GM21515 (cell line): ENCODE results near the gene RIMKLB.
"Not testable (repeated sequence)": the region's sequence is repeated elsewhere in the genome, so short reads cannot be mapped to it uniquely, and the experiment has no call there.

Experiments used
- ATAC-seq: cut with Tn5 transposase; IDR thresholded peaks from one replicate; pipeline ENCODE4 v1.9.1; 2021; ENCODE audit not compliant: unreplicated experiment

The RIMKLB gene

DNA sequence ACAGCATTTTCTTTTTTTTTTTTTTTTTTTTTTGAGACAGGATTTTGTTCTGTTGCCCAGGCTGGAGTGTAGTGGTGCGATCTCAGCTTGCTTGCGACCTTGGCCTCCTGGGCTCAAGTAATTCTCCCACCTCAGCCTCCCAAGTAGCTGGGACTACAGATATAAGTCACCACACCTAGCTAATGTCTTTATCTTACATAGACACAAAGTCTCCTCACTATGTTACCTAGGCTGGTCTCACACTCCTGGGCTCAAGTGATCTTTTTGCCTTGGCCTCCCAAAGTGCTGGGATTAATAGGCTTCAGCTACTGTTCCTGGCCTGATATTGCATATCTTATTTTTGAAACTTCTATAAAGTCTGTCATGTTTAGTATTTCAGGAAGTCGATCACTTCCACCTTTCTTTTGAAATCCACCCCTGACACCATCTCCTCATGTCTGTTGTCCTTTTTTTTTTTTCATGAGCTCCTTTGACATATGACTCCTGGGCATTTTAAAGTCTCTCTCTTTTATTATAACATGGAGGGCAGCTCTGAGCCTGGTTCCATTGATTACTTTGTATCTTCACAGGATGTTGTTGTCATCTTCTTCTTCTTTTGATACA lies 118.8 kb downstream of the RIMKLB start:
- no peak for ATAC-seq

DNA sequence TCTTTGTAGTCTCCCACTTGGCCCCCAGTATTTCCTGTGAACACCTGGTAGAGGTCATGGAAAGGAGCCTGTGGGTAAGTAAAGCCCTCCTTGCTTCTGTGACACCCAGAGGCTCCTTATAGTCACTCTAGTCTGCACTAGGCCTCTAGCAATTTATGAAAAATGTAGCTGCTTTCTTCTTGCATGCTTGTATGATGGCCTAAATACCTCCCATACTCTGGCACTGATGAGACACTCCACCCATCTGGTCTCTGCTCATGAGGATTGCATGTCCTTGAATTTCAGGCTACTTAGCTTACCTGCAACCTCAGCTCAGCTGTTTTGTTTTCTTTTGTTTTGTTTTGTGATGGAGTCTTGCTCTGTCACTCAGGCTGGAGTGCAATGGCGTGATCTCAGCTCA lies 120.1 kb downstream of the RIMKLB start:
- ATAC-seq: no peak

DNA sequence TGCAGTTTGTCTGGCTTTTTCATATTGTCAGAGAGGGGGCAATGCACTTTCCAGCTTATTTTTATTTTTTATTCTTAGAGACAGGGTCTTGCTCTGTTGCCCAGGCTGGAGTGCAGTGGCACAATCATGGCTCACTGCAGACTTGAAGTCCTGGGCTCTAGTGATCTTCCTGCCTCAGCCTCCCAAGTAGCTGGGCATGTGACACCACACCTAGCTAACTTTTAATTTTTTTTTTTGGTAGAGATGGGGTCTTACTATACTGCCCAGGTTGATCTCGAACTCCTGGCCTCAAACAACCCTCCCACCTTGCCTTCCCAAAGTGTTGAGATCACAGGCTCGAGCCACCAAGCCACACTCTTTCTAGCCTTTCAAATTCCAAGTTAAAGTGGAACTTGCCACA lies 120.7 kb downstream of the RIMKLB start:
- no peak for ATAC-seq

DNA sequence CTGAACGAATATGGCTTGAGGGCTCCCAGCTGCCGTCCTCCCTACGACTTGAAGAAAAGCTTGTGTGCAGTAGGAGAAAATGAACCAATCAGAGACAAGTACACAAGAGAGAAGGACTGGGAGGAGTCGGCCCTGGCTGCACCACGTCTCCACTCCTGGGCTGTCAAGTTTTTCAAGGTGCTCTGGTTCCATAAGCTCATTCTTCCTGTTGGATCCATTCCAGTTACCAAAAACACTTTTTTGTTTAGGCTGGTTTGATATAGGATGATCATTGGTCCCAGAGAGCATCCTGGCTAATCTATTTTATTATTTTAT lies 121.8 kb downstream of the RIMKLB start:
- ATAC-seq: no peak

DNA sequence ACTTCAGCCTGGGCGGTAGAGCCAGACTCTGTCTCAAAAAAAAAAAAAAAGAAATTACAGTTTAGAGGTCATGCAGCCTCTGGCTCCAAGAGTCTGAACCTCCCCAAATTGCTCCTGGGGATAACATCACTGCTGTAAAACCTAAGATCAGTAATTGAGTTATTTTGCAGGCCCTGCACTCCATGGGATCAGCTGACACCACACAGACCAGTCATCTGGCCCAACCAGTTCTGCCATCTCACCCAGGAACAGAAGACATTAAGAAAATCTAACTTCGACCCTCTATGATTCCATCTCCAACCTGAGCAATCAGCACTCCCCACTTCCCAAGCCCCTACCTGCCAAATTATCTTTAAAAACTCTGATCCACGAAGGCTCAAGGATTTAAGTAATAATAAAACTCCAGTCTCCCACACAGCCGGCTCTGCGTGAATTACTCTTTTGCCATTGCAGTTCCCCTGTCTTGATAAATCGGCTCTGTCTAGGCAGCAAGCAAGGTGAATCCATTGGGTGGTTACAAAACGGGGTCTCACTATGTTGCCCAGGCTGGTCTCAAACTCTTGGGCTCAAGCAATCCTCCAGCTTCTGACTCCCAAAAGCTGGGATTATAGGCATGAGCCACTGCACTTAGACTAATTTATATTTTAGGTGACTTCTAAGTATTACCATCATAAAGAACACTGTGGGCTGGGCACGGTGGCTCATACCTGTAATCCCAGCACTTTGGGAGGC lies 123.1 kb downstream of the RIMKLB start:
- not testable (repeated sequence) for ATAC-seq

DNA sequence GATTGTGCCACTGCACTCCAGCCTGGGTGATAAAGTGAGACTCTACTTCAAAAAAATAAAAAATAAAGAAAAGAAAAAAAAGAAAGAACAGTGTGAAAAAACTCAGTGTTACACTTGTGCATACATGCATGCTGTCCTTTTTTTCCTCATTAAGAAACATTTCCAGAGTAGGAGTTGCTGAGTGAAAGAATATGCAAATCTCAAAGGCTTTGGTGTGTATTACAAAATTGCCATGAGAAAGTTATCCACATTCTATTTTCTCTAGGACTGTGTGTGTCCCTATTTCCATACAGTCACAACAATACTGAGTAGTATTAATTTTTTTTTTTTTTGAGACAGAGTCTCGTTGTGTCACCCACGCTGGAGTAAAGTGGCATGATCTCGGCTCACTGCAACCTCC lies 123.8 kb downstream of the RIMKLB start:
- ATAC-seq: no peak

DNA sequence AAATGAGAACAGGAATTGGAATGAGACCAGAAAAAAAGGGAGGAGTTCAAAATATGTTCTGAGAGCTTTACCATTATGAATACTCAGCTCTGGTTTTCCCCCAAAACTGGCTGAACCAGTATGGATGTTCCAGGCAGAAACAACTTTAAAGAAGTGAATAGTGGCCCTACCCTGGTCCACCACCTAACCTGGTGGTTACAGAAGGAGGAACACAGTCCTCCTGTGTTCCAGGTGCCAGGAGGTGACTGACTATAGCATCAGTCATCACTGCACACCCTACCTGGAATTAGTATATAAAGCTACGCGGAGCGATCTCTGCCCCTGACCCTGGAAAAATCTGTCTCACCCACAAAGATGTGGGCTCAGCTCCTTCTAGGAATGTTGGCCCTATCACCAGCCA lies 124.5 kb downstream of the RIMKLB start, which contains the start of gene A2ML1:
A2ML1 (plus strand) TSS at position 324 of the 400 bp plus-strand sequence; CDS start at position 355, 31 bp downstream.
- no peak for ATAC-seq

DNA sequence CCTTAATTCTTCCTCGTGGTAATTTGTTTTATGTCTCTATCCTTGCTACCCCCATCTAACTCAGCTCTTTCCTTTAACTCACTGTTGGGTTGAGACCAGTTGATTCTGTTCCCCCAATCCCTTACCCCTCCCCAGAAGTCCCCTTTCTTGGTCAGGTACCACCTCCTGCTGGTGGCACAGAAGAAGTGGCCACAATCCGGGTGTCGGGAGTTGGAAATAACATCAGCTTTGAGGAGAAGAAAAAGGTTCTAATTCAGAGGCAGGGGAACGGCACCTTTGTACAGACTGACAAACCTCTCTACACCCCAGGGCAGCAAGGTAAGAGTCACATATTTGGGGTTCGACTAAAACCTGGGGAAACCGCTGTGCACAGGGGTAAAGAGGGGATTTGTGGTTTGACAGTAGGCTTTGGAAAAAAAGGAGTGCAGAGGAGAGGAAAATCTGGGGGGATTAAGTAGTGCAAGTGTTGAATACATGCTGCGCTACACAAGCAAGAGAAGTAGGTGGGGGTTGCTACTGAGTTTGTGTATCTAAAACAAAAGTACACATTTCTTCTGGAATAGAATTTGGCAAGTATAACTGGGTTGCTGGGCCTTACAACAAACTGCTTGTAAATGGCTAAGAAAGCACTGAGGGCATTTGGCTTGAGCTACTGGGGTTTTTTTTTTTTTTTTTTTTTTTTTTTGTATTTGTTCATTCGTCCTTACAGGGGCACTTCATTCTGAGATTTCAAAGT lies 125.9 kb downstream of the RIMKLB start:
- no peak for ATAC-seq

DNA sequence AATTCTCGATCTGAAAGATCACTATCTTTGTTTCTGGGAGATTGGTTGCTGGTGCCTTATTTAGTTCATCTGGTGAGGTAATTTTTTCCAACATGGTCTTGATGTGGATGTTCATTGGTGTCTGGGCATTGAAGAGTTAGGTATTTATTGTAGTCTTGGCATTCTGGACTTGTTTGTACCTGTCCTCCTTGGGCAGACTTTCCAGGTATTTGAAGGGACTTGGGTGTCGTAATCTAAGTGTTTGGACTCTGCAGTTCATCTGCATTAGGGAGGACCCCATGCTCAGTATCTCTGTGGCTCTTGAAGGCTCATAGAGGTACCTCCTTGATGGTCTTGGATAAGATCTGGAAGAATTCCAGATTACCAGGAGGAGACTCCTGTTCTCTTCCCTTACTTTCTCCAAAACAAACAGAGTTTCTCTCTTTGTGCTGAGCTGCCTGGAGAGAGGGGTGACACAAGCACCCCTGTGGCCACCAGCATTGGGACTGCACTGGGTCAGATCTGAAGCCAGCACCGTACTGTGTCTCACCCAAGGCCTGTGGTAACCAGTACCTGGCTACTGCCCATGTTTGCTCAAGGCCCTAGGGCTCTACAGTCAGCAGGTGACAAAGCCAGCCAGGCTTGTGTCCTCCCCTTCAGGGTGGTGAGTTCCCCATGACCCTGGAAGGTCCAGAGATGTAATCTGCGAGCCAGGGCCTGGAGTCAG lies 129.9 kb downstream of the RIMKLB start:
- no peak for ATAC-seq

DNA sequence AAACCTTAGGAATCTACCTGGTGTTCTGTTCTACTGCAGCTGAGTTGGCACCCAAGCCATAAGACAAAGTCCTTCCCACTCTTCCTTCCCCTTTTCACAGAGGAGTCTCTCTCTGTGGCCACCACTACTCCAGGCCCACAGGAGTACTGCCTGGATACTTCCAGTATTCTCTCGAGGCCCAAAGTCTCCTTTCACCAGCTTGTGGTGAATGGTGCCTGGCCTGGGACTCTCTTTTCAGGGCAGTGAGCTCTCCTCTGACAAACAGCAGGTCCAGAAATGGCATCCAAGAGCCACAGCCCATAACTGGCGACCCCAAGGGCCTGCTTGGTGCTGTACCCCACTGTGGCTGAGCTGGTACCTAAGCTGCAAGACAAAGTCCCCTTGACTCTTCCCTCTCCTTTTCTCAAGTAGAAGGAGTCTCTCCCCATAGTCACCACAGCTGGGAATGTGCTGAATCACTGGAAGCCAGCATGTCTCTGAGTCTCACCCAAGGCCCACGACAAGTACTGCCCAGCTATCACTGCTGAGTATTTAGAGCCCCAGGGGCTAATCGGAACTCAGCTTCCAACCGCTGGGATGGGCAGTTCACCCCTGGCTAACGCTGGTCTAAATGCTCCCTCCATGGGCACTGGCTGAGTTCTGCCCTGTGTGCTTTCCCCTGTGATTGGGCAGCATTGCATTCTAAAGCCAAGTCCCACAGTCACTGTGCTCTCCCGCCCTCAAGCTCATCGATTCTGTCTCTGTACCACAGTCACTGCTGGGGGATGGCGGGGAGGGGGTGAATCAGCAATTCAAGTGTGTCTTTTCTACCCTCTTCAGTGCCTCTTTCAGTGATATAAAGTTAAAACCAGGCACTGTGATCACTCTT lies 130.7 kb downstream of the RIMKLB start:
- ATAC-seq: no peak

DNA sequence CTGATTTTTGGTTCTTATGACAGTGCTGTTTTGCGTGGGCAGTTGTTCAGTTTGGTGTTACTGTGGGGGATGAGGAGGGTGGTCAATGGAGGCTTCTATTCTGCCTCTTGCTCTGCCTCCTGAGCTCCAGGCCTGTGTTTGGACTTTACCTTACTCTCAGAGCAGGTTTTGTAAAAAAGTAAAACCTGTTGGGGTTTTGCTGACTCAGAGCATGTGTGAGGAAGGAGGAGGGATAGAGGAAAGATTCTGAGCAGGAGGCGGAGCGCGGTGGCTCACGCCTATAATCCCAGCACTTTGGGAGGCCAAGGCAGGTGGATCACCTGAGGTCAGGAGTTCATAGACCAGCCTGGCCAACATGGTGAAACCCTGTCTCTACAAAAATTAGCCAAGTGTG lies 131.3 kb downstream of the RIMKLB start:
- ATAC-seq: no peak

DNA sequence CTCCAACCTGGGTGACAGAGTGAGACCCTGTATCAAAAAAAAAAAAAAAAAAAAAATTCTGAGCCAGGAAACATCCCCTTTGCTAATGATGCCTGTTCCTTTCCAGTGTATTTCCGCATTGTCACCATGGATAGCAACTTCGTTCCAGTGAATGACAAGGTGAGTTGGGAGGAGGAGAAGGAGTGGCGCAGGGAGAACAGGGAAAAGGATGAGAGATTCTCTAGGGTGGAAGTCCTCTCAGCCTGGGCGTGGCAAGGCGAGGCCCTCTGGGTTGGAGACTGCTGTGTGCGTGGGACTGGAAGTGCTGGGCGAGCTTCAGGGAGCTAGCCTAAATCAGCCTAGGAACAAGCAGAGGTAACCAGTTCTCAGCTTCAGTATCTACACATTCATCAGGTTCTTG lies 131.8 kb downstream of the RIMKLB start:
- ATAC-seq: no peak

DNA sequence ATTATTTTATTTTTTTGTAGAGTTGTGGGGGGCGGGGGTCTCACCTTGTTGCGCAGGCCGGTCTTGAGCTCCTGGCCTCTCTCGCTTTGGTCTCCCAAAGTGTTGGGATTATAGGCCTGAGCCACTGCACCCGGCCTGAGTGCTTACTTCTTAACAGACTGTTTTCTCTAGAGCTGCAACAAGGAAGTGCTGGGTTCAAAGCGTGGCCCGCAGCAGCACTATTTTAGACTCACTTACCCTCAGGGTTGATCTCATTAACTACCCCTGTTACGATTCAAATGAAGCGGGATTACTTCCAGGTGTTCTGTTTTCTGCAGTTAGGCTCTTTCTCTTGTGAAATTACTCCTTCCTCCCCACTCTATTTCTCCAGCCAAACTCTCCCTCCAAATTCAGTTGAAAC lies 133.3 kb downstream of the RIMKLB start:
- ATAC-seq: no peak

DNA sequence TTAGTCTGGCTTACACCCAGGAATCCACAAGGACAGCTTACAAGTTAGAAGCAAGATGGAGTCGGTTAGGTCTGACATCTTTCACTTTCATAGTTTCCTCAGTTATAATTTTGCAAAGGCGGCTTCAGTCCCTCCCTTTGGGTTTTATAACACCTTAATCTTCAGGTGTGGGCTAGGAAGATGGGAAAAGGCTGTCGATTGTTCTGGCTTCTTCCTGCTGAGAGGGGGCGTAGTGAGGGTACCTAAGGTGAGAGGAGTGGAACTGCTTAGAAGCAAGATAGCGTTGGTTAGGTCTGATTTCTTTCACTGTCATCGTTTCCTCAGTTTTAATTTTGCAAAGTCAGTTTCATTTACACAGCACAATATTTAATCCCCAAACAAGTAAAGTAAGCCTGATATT lies 134.7 kb downstream of the RIMKLB start:
- no peak for ATAC-seq
